ENCODE results near the gene RMI1. TPM values are rescaled to one million over a fixed set of nuclear protein-coding genes. Genes with fewer than 3 reads are reported as not detected.

Gene RMI1
- total and polyA plus RNA-seq, 2 donors from 2014 or later, result 2.9 to 6.2 TPM

DNA sequence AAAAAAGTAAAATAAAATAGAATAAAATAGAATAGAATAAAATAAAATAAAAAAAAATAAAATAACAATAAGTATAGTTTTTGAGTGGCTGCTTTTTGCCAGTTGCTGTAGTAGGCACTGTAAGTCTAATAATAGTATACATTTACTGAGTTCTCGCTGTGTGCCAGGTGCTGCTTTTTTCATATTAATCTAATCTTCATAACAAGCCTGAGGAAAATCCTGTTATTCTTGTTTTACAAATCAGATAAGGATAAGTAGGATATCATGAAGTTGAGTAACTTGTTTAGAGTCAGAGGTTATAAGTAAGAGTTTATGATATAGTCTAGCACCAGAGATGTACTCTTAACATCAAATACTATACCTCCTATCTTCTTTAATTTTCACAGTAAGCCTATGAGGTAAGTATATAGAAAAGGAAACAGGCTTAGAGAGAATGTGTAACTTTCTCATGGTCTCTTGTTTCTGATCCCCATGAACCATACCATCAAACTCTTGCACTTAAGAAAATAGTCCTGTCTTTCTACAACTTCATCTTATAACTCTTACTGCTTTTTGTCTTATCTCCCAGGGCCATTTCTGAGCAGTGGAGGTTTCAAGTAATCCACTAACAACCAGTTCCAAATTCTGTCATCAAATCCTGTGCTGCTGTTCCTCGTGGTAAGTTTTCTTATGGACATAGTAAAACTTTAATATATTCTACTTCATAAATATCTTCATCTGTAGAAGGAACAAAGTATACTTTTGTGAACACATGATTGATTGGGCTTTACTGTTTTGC is 18.7 kb downstream of the RMI1 start:
- no peak for FAIRE-seq
- H3K27ac ChIP-seq (ENCODE audit: low read depth in 2 of 2, low read length in 2 of 2), result no peak overlapping the region
- H3K9me3 ChIP-seq (ENCODE audit: control insufficient read depth in 2 of 3, insufficient read depth in 1 of 3, low read length in 3 of 3), result no peaks in the 10 kb centered on the region
- TF ChIP-seq, protein P1, sequence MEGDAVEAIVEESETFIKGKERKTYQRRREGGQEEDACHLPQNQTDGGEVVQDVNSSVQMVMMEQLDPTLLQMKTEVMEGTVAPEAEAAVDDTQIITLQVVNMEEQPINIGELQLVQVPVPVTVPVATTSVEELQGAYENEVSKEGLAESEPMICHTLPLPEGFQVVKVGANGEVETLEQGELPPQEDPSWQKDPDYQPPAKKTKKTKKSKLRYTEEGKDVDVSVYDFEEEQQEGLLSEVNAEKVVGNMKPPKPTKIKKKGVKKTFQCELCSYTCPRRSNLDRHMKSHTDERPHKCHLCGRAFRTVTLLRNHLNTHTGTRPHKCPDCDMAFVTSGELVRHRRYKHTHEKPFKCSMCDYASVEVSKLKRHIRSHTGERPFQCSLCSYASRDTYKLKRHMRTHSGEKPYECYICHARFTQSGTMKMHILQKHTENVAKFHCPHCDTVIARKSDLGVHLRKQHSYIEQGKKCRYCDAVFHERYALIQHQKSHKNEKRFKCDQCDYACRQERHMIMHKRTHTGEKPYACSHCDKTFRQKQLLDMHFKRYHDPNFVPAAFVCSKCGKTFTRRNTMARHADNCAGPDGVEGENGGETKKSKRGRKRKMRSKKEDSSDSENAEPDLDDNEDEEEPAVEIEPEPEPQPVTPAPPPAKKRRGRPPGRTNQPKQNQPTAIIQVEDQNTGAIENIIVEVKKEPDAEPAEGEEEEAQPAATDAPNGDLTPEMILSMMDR (IDR thresholded peaks at IDR 0.05; ENCODE audit: borderline replicate concordance, extremely low read depth, insufficient read depth), result no peak
- no peaks in the 10 kb centered on the region for H3K27me3 ChIP-seq (ENCODE audit: control insufficient read depth, insufficient read depth, low read length)
- DNase-seq, result no peak
- no peaks in the 10 kb centered on the region for H3K36me3 ChIP-seq (ENCODE audit: control insufficient read depth in 2 of 3, insufficient read depth in 3 of 3, low read length in 3 of 3)
- no peaks in the 10 kb centered on the region for H3K4me1 ChIP-seq (ENCODE audit: control insufficient read depth in 2 of 3, insufficient read depth in 2 of 3, low read depth in 1 of 3, low read length in 3 of 3)
- intact Hi-C loops (cut with DNase I), result no loop called here
- H3K9ac ChIP-seq (ENCODE audit: low read length in 3 of 3), result no peak overlapping the region
- H3K4me3 ChIP-seq (ENCODE audit: low read length in 3 of 3), result no peak overlapping the region

DNA sequence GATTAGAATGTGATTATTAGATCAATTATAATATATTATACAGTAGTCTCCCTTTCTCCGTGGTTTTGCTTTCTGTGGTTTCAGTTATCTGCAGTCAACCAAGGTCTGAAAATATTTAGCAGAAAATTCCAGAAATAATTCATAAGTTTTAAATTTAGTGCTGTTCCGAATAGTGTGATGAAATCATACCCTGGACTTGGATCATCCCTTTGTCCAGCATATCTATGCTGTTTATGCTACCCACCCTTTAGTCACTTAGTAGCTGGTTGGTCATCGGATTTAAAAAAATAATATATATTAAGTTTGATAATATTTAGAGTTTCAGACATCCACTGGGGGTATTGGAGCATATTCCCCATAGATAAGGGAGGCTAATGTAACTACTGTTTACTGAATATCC is 19.6 kb downstream of the RMI1 start:
- no peaks in the 10 kb centered on the region for H3K27me3 ChIP-seq (ENCODE audit: control insufficient read depth, insufficient read depth, low read length)
- H3K4me3 ChIP-seq (ENCODE audit: low read length in 3 of 3), result no peak overlapping the region
- no peaks in the 10 kb centered on the region for H3K36me3 ChIP-seq (ENCODE audit: control insufficient read depth in 2 of 3, insufficient read depth in 3 of 3, low read length in 3 of 3)
- no peaks in the 10 kb centered on the region for H3K4me1 ChIP-seq (ENCODE audit: control insufficient read depth in 2 of 3, insufficient read depth in 2 of 3, low read depth in 1 of 3, low read length in 3 of 3)
- intact Hi-C loops (cut with DNase I), result no loop called here
- no peak overlapping the region for H3K27ac ChIP-seq (ENCODE audit: low read depth in 2 of 2, low read length in 2 of 2)
- FAIRE-seq (no peak), DNase-seq (no peak)
- H3K9me3 ChIP-seq (ENCODE audit: control insufficient read depth in 2 of 3, insufficient read depth in 1 of 3, low read length in 3 of 3), result no peaks in the 10 kb centered on the region
- H3K9ac ChIP-seq (ENCODE audit: low read length in 3 of 3), result no peak overlapping the region
- TF ChIP-seq, protein P1 (IDR thresholded peaks at IDR 0.05; ENCODE audit: borderline replicate concordance, extremely low read depth, insufficient read depth), result no peak

DNA sequence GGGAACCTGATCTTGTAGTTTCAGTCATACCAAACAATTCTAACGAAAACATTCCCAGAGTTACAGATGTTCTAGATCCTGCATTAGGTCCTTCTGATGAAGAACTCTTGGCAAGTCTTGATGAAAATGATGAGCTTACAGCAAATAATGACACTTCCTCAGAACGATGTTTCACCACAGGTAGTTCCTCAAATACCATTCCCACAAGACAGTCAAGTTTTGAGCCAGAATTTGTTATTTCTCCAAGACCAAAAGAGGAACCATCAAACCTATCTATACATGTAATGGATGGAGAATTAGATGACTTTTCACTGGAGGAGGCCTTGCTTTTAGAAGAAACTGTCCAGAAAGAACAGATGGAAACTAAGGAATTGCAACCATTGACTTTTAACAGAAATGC is 21.0 kb downstream of the RMI1 start:
- Histone ChIP-seq H3K9ac (ENCODE audit: low read length in 3 of 3) (no peak overlapping the region), H3K27ac (ENCODE audit: low read depth in 2 of 2, low read length in 2 of 2) (no peak overlapping the region), H3K27me3 (ENCODE audit: control insufficient read depth, insufficient read depth, low read length) (no peaks in the 10 kb centered on the region), H3K9me3 (ENCODE audit: control insufficient read depth in 2 of 3, insufficient read depth in 1 of 3, low read length in 3 of 3) (no peaks in the 10 kb centered on the region), H3K4me1 (ENCODE audit: control insufficient read depth in 2 of 3, insufficient read depth in 2 of 3, low read depth in 1 of 3, low read length in 3 of 3) (no peaks in the 10 kb centered on the region), H3K4me3 (ENCODE audit: low read length in 3 of 3) (no peak overlapping the region), H3K36me3 (ENCODE audit: control insufficient read depth in 2 of 3, insufficient read depth in 3 of 3, low read length in 3 of 3) (no peaks in the 10 kb centered on the region)
- no peak for DNase-seq
- TF ChIP-seq, protein P1 (IDR thresholded peaks at IDR 0.05; ENCODE audit: borderline replicate concordance, extremely low read depth, insufficient read depth), result no peak
- no peak for FAIRE-seq
- intact Hi-C loops (cut with DNase I), result no loop called here

All from kidney (tissue), 14 donors.